Esophagus squamous epithelium (tissue), 5 donors: Measurements from ENCODE around the gene CNTN4. TPM values are rescaled to one million over a fixed set of nuclear protein-coding genes. Genes with fewer than 3 reads are reported as not detected.

Experiments used
- DNase-seq: peaks from one replicate; lab custom pipeline; 2025; lab: John Stamatoyannopoulos, UW
- H3K27ac ChIP-seq, 4 donors: fragments of 200-600 bp; sonication (generic); one replicate each; pipeline ENCODE4 v1.5.1; 2016 to 2019; ENCODE audit warnings: mild to moderate bottlenecking in 1 of 4
- H3K27me3 ChIP-seq, 4 donors: fragments of 200-600 bp; sonication (generic); 1 replicate in 3 of 4; 2 replicates in 1 of 4; pipeline versions ENCODE4 v1.5.1 to v1.6.0; 2017 to 2021; ENCODE audit warnings: antibody characterized with exemption in 1 of 4
- H3K36me3 ChIP-seq, 3 donors: fragments of 200-600 bp; sonication (generic); one replicate each; pipeline ENCODE4 v1.5.1; 2016 to 2019
- H3K4me1 ChIP-seq, 3 donors: fragments of 200-600 bp; sonication (generic); one replicate each; pipeline ENCODE4 v1.5.1; 2017 to 2019
- H3K4me3 ChIP-seq, 4 donors: fragments of 200-600 bp; sonication (generic); 1 replicate in 3 of 4; 2 replicates in 1 of 4; pipeline ENCODE4 v1.5.1; 2016 to 2019; ENCODE audit warnings: mild to moderate bottlenecking in 2 of 4, moderate library complexity in 1 of 4
- H3K9me3 ChIP-seq, 3 donors: fragments of 200-600 bp; sonication (generic); one replicate each; pipeline ENCODE4 v1.5.1; 2016 to 2019
- POLR2A ChIP-seq, 4 donors: fragments of 450-650 bp; IDR thresholded peaks; one replicate each; pipeline ENCODE4 v1.6.1; 2017; ENCODE audit warnings: antibody characterized with exemption in 4 of 4, mild to moderate bottlenecking in 4 of 4, moderate library complexity in 3 of 4
- WGBS, 2 donors: methylation state at CpG; one replicate each; pipeline ENCODE4 v1.1.5; 2018; 5-methylcytosine and 5-hydroxymethylcytosine counted together
- intact Hi-C: fragments of 100-400 bp; cut with DNase I; formaldehyde crosslinking; loops from one replicate; pipeline ENCODE4 v1.15.0; 2022
- total RNA-seq, 4 donors: library from RNA; depleted of rRNA; stranded (reverse); fragments of >200 nt; gene quantifications; one replicate each; pipeline ENCODE4 v1.1.0, GENCODE V29; 2016
- TF ChIP-seq, protein P1 (sequence below), 6 experiments: fragments of 450-650 bp in 4 of 6; fragments of 200-600 bp in 2 of 6; sonication (generic) in 2 of 6; IDR thresholded peaks; one replicate each; pipeline ENCODE4 v1.5.1; 2016 to 2019; ENCODE audit warnings: antibody characterized with exemption in 6 of 6, mild to moderate bottlenecking in 4 of 6, moderate library complexity in 4 of 6
- donor health status: DM: yes; HTN: yes; CAD: no.

The CNTN4 gene
- total RNA-seq, 4 donors from 2014 or later: 0.31 to 8.5 (median 3.5) TPM

DNA sequence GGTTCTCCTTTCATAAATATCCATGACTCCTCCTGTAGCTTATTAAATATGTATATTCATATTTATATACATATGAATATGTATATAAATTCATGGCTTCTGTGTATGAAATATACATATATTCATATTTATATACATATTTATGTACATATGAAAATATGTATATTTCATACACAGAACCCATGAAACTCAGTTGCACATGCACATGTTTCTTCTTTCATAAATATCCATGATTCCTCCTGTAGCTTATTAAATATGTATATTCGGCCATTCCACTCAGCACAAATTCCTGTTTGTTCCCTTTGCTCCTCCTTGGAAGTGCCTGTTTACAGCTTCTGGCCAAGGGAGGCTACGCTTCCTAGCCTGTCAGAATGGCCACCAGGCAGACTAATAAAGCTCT, 789.9 kb downstream of the CNTN4 start:
- H3K36me3 ChIP-seq: no peaks in the 10 kb centered on the region
- intact Hi-C loops: no loop called here
- no peaks in the 10 kb centered on the region for H3K27me3 ChIP-seq
- no peaks in the 10 kb centered on the region for H3K4me1 ChIP-seq
- WGBS, 2 donors: 60 to 75% methylated on average over 2 of the region's 2 CpGs
- H3K27ac ChIP-seq: no peak overlapping the region
- H3K4me3 ChIP-seq: no peak overlapping the region
- no peaks in the 10 kb centered on the region for H3K9me3 ChIP-seq
- TF ChIP-seq, protein P1, sequence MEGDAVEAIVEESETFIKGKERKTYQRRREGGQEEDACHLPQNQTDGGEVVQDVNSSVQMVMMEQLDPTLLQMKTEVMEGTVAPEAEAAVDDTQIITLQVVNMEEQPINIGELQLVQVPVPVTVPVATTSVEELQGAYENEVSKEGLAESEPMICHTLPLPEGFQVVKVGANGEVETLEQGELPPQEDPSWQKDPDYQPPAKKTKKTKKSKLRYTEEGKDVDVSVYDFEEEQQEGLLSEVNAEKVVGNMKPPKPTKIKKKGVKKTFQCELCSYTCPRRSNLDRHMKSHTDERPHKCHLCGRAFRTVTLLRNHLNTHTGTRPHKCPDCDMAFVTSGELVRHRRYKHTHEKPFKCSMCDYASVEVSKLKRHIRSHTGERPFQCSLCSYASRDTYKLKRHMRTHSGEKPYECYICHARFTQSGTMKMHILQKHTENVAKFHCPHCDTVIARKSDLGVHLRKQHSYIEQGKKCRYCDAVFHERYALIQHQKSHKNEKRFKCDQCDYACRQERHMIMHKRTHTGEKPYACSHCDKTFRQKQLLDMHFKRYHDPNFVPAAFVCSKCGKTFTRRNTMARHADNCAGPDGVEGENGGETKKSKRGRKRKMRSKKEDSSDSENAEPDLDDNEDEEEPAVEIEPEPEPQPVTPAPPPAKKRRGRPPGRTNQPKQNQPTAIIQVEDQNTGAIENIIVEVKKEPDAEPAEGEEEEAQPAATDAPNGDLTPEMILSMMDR (IDR thresholded peaks at IDR 0.05): no peak
- no peak for TF ChIP-seq POLR2A (IDR thresholded peaks at IDR 0.05)
- no peak for DNase-seq

DNA sequence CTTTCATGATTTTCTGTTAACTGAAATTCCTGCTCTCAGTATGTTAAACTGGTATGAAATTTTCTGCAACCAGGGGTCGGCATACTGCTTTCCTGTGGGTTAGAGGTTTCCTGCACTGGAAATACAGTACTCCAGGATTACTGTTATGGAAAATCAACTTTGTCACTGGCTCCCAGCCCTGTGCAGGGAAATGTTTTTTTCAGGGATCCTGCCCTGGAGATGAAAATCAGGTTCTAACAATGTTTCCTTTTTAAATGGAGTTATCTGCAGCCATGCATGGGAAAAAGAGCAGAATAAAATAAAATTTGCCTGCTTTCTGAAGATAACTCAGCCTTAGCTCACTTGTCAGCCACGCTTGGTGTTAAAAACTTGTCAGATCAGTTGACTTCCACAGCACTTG, 791.1 kb downstream of the CNTN4 start:
- TF ChIP-seq, protein P1 (IDR thresholded peaks at IDR 0.05): no peak
- no peak for TF ChIP-seq POLR2A (IDR thresholded peaks at IDR 0.05)
- H3K9me3 ChIP-seq: no peaks in the 10 kb centered on the region
- intact Hi-C loops: no loop called here

DNA sequence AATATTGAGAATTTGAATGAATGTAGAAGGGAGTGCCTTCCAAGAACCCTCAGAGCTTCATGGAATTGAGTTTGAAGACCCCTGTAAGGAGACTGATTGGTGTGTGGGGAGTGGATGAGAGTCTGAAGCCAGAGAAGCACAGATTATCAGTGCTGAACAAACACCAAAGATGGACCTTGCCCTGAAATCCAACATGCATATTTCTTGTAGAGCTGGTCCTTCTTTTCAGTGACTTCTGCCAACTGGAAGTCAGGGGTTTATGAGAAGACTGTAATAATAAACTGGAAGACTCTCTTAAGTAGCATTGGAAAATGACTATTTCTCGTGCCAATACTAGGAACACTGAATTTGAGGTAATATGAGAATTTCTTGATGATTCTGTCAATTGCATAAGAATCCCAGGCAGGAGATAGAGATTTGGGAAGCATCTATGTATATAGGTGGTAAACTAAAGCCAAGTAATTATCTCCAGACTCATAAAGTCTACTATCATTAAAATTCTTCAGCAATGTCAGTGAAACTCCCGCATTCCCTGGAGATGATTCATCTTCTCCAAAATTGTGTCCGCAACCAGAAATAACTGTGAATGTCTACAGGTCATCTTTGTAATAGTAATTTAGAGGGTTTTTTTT, 797.8 kb downstream of the CNTN4 start:
- TF ChIP-seq POLR2A (IDR thresholded peaks at IDR 0.05): no peak
- TF ChIP-seq, protein P1 (IDR thresholded peaks at IDR 0.05): no peak
- Histone ChIP-seq H3K9me3 (no peaks in the 10 kb centered on the region), H3K4me1 (no peaks in the 10 kb centered on the region), H3K27me3 (no peaks in the 10 kb centered on the region), H3K36me3 (no peaks in the 10 kb centered on the region), H3K4me3 (no peak overlapping the region), H3K27ac (no peak overlapping the region)
- intact Hi-C loops: no loop called here
- WGBS, 2 donors: 78 to 79% methylated on average over 3 of the region's 3 CpGs
- no peak for DNase-seq

More for the DNA sequence above, 791.1 kb downstream of the CNTN4 start:
- 40 to 44% methylated on average over 2 of the region's 2 CpGs for WGBS, 2 donors
- Histone ChIP-seq H3K4me3 (no peak overlapping the region), H3K36me3 (no peaks in the 10 kb centered on the region), H3K4me1 (no peaks in the 10 kb centered on the region), H3K27me3 (no peaks in the 10 kb centered on the region), H3K27ac (no peak overlapping the region)
- no peak for DNase-seq

DNA sequence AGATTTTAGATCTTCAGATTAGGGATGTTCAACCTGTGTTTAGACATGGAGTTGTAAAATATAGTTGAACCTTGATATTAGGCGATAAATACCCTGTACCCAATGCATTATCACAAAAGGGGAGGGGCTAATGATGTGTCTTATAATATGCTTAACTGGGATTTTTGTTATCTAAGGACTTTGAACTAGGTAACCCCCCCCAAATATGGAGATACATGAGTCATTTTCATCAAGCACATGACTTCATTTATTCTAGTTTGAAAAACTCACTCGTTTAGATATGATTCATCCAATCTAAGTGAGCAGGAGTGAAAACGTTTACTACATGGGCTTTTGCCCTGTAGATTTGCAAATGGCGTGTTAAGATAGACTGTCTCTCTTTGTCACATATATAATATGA, 799.2 kb downstream of the CNTN4 start:
- no peaks in the 10 kb centered on the region for H3K36me3 ChIP-seq
- intact Hi-C loops: no loop called here
- no peak for DNase-seq
- WGBS, 2 donors: 65 to 67% methylated on average over 4 of the region's 4 CpGs
- H3K27me3 ChIP-seq: no peaks in the 10 kb centered on the region
- H3K9me3 ChIP-seq: no peaks in the 10 kb centered on the region
- TF ChIP-seq POLR2A (IDR thresholded peaks at IDR 0.05): no peak
- TF ChIP-seq, protein P1 (IDR thresholded peaks at IDR 0.05): no peak
- no peak overlapping the region for H3K27ac ChIP-seq
- H3K4me3 ChIP-seq: no peak overlapping the region
- no peaks in the 10 kb centered on the region for H3K4me1 ChIP-seq

DNA sequence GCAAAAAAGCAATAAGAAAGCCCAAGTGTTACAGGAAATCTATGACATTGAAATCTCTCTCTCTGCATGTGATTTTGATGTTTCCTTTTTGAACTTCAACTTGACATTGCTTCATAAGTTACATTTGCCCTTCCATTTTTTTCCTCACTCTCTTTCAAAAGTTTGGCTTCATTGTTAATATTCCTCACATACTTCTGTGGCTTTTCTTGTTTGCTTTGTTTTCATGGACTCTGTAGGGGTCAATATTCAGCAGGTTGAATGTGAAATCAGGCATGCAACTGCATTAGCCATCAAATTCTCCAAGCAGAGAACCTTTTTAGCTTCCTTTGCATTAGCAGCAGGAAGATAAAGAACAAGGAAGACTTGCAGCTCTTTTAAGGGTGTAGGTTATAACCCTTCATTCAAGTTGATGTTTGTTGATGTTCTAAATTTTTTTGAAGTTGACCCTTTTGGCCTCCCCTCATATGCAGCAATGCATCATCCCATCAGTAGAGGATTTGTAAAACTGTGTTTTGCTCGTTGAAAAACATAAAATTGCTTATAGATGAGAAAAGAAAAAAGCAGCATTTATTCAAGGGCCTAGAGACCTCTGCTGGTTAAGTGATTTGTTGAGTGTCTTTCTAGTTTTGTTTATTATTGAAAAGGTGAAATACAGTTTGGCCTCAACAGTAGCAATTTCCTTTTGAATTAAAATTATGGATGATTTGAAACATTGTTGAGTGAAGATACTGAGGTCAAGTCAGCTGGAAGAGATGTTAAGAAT, 800.1 kb downstream of the CNTN4 start:
- no peak for DNase-seq
- 0 to 4% methylated on average over 1 of the region's 1 CpG for WGBS, 2 donors
- H3K4me3 ChIP-seq: no peak overlapping the region
- intact Hi-C loops: no loop called here
- H3K9me3 ChIP-seq: no peaks in the 10 kb centered on the region
- H3K27ac ChIP-seq: no peak overlapping the region
- H3K36me3 ChIP-seq: no peaks in the 10 kb centered on the region
- no peaks in the 10 kb centered on the region for H3K4me1 ChIP-seq
- H3K27me3 ChIP-seq: no peaks in the 10 kb centered on the region
- TF ChIP-seq, protein P1 (IDR thresholded peaks at IDR 0.05): no peak
- TF ChIP-seq POLR2A (IDR thresholded peaks at IDR 0.05): no peak
